ENCODE measurements around the gene LCN1.
"Not testable (repeated sequence)": the region's sequence is repeated elsewhere in the genome, so short reads cannot be mapped to it uniquely, and the experiment has no call there.

- not testable (repeated sequence) for TF ChIP-seq CTCF, POLR2A (IDR thresholded peaks at IDR 0.05)
These were observed 7.3 kb upstream of the LCN1 start for GRCh38 chr9:135513906-135514305.

All from thyroid gland (tissue), 4 donors.